Common myeloid progenitor, CD34-positive (primary cell): ENCODE data around the gene PDIA6.
A peak's percentile ranks its signal among the peaks of the same experiment; 100 is the strongest.

ENCODE experiments used
- CTCF ChIA-PET: fragments of 350-600 bp; sonication (Branson Sonifier 250); formaldehyde crosslinking; loops from one replicate; lab custom pipeline; 2021; ENCODE audit warnings: antibody characterized with exemption; lab: Charles Lee
- POLR2A ChIA-PET: fragments of 350-600 bp; sonication (Branson Sonifier 250); formaldehyde crosslinking; loops from one replicate; lab custom pipeline; 2021; ENCODE audit warnings: antibody characterized with exemption; lab: Charles Lee
- DNase-seq, 3 donors: peaks; one replicate each; pipeline versions ENCODE4 v3.0.0 to v3.0.0-alpha.2; 2013
- H3K27ac ChIP-seq, 2 experiments: 1 replicate in 1 of 2; 2 replicates in 1 of 2; pipeline ENCODE4 v1.7.0; 2013; ENCODE audit warnings: inconsistent platforms in 2 of 2, low read length in 2 of 2, mild to moderate bottlenecking in 2 of 2, low read depth in 1 of 2, moderate library complexity in 1 of 2; ENCODE audit not compliant: severe bottlenecking in 2 of 2, insufficient read depth in 1 of 2, poor library complexity in 1 of 2
- H3K27me3 ChIP-seq, 5 experiments: replicated peaks in 2 of 5; 1 replicate in 3 of 5; 2 replicates in 2 of 5; pipeline versions ENCODE4 v1.6.1 to v1.7.0; 2013; ENCODE audit warnings: low read length in 4 of 5, mild to moderate bottlenecking in 2 of 5, moderate library complexity in 2 of 5, inconsistent platforms in 1 of 5; ENCODE audit not compliant: insufficient read depth in 5 of 5, control insufficient read depth in 4 of 5
- H3K36me3 ChIP-seq, 4 experiments: 1 replicate in 2 of 4; 2 replicates in 2 of 4; pipeline versions ENCODE4 v1.6.1 to v1.7.0; 2013; ENCODE audit warnings: low read length in 3 of 4, control low read depth in 1 of 4, mild to moderate bottlenecking in 1 of 4; ENCODE audit not compliant: control insufficient read depth in 4 of 4, insufficient read depth in 4 of 4
- H3K4me1 ChIP-seq, 4 experiments: 1 replicate in 3 of 4; 2 replicates in 1 of 4; pipeline versions ENCODE4 v1.6.1 to v1.7.1; 2013; ENCODE audit warnings: low read length in 3 of 4, mild to moderate bottlenecking in 3 of 4, control low read depth in 1 of 4, inconsistent platforms in 1 of 4, moderate library complexity in 1 of 4; ENCODE audit not compliant: control insufficient read depth in 4 of 4, insufficient read depth in 4 of 4; ENCODE audit errors: control extremely low read depth in 1 of 4
- H3K4me3 ChIP-seq, 7 experiments: 1 replicate in 4 of 7; 2 replicates in 3 of 7; pipeline versions ENCODE4 v1.5.1 to v1.7.0; 2013; ENCODE audit warnings: mild to moderate bottlenecking in 7 of 7, low read length in 6 of 7, moderate library complexity in 6 of 7, inconsistent platforms in 2 of 7, low read depth in 2 of 7, control low read depth in 1 of 7; ENCODE audit not compliant: insufficient read depth in 4 of 7, control insufficient read depth in 1 of 7; ENCODE audit errors: extremely low read depth in 1 of 7
- H3K9me3 ChIP-seq, 5 experiments: 1 replicate in 4 of 5; 2 replicates in 1 of 5; pipeline versions ENCODE4 v1.6.1 to v1.7.1; 2013; ENCODE audit warnings: low read length in 4 of 5, mild to moderate bottlenecking in 2 of 5, inconsistent platforms in 1 of 5, low read depth in 1 of 5, moderate library complexity in 1 of 5; ENCODE audit not compliant: control insufficient read depth in 4 of 5, insufficient read depth in 2 of 5; ENCODE audit errors: control extremely low read depth in 1 of 5
- WGBS: methylation state at CpG from one replicate; pipeline ENCODE4 v1.1.5; 2013; ENCODE audit not compliant: insufficient coverage; 5-methylcytosine and 5-hydroxymethylcytosine counted together

Gene PDIA6

GRCh38 chr2:10841547-10842219 is 29.1 kb upstream of the PDIA6 start:
- Histone ChIP-seq H3K36me3 (no peaks in the 10 kb centered on the region), H3K4me1 (no peaks in the 10 kb centered on the region), H3K4me3 (no peak overlapping the region), H3K9me3 (peaks cover 0 to 25% (median 12%) of the 10 kb centered on the region in 5 experiments), H3K27me3 (peaks cover 0 to 28% (median 3%) of the 10 kb centered on the region in 5 experiments), H3K27ac (no peak overlapping the region)
- ChIA-PET CTCF (interaction anchor here (1.5 to 2.0 kb wide), 5 partner anchors 9 to 608 kb away, joined by 3 to 8 read pairs (median 3); no protein-coding TSS in a partner anchor), POLR2A (interaction anchor here (0.6 kb wide), 1 partner anchor 220 kb away, joined by 3 read pairs; no protein-coding TSS in a partner anchor)
- WGBS: 83% methylated on average over 3 of the region's 3 CpGs
- no peak for DNase-seq

- CTCF ChIA-PET: no interaction called here
Observed at GRCh38 chr2:10839813-10840212, 27.2 kb upstream of the PDIA6 start.

GRCh38 chr2:10838734-10839133 is 26.1 kb upstream of the PDIA6 start:
- Histone ChIP-seq H3K27me3 (peaks cover 0 to 25% (median 3%) of the 10 kb centered on the region in 5 experiments), H3K4me1 (peaks cover 0 to 6% (median 3%) of the 10 kb centered on the region in 4 experiments), H3K9me3 (peaks cover 0 to 25% (median 12%) of the 10 kb centered on the region in 5 experiments), H3K36me3 (no peaks in the 10 kb centered on the region), H3K4me3 (no peak overlapping the region), H3K27ac (no peak overlapping the region)
- 82% methylated on average over 3 of the region's 3 CpGs for WGBS
- CTCF ChIA-PET: interaction anchor here (0.8 to 1.5 kb wide), 3 partner anchors 8 to 285 kb away, joined by 3 to 6 read pairs (median 3); no protein-coding TSS in a partner anchor
- POLR2A ChIA-PET: no interaction called here
- no peak for DNase-seq

More at GRCh38 chr2:10839813-10840212, 27.2 kb upstream of the PDIA6 start:
- peak in 2 of 3 donors; percentile 37 to 39 for DNase-seq
- peaks cover 0 to 28% (median 3%) of the 10 kb centered on the region in 5 experiments for H3K27me3 ChIP-seq
- peaks cover 0 to 6% (median 3%) of the 10 kb centered on the region in 4 experiments for H3K4me1 ChIP-seq
- WGBS: 49% methylated on average over 5 of the region's 8 CpGs
- H3K36me3 ChIP-seq: no peaks in the 10 kb centered on the region
- no peak overlapping the region for H3K27ac ChIP-seq
- no peak overlapping the region for H3K4me3 ChIP-seq
- POLR2A ChIA-PET: no interaction called here
- peaks cover 0 to 25% (median 12%) of the 10 kb centered on the region in 5 experiments for H3K9me3 ChIP-seq

- H3K4me1 ChIP-seq: peaks cover 0 to 6% (median 4%) of the 10 kb centered on the region in 4 experiments
- peaks cover 0 to 31% (median 3%) of the 10 kb centered on the region in 5 experiments for H3K27me3 ChIP-seq
- WGBS: 90% methylated on average over 9 of the region's 17 CpGs
- H3K4me3 ChIP-seq: no peak overlapping the region
- no peak for DNase-seq
- peaks cover 0 to 24% (median 12%) of the 10 kb centered on the region in 5 experiments for H3K9me3 ChIP-seq
- H3K27ac ChIP-seq: no peak overlapping the region
- POLR2A ChIA-PET: interaction anchor here (0.6 kb wide), 1 partner anchor 750 kb away, joined by 5 read pairs; no protein-coding TSS in a partner anchor
- CTCF ChIA-PET: interaction anchor here (0.7 to 1.5 kb wide), 5 partner anchors 8 to 287 kb away, joined by 3 to 6 read pairs (median 3); no protein-coding TSS in a partner anchor
- H3K36me3 ChIP-seq: no peaks in the 10 kb centered on the region
Observed at GRCh38 chr2:10837298-10838266, 25.0 kb upstream of the PDIA6 start.

GRCh38 chr2:10835052-10835970 is 22.7 kb upstream of the PDIA6 start:
- Histone ChIP-seq H3K4me1 (peaks cover 0 to 10% (median 5%) of the 10 kb centered on the region in 4 experiments), H3K36me3 (no peaks in the 10 kb centered on the region), H3K27me3 (peaks cover 0 to 47% (median 9%) of the 10 kb centered on the region in 5 experiments), H3K4me3 (no peak overlapping the region), H3K9me3 (peaks cover 0 to 5% (median under 1%) of the 10 kb centered on the region in 5 experiments), H3K27ac (no peak overlapping the region)
- POLR2A ChIA-PET: no interaction called here
- CTCF ChIA-PET: interaction anchor here (0.6 to 1.8 kb wide), 23 partner anchors 13 to 749 kb away, joined by 3 to 14 read pairs (median 3); partner anchors contain the start of gene KCNF1
- DNase-seq: peak; percentile 54 to 70 (median 69)
- 41% methylated on average over 43 of the region's 48 CpGs for WGBS
